Measurements from ENCODE around the gene LRG1.
"Not testable (repeated sequence)": the region's sequence is repeated elsewhere in the genome, so short reads cannot be mapped to it uniquely, and the experiment has no call there.

The LRG1 gene

DNA sequence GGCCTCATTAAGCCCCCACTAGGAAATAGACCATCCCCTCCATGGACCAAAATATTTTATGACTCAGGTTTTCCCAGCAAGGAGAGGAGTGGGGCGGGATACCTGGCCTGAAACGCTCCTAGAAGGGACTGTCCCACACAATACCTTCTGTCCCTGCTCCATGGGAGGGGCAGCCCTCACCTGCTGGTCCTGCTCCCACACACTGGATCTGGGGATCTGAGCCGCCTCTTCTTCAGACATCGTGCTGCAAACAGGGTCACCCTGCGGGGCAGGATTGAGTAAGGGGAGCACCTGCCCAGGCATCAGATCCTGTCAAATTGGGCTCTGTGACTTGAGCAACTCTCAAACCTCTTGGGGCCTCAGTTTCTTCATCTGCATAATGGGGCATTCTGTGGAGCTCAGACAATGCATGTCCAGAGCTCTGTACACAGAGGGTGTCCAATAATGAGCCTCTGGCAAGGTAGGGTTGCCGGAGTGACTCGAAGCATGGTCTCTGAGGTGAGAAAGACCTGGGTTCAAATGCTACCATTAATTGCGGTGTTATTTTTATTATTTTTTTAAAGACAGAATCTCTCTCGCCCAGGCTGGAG is 5.9 kb downstream of the LRG1 start:
- TF ChIP-seq, protein P1, sequence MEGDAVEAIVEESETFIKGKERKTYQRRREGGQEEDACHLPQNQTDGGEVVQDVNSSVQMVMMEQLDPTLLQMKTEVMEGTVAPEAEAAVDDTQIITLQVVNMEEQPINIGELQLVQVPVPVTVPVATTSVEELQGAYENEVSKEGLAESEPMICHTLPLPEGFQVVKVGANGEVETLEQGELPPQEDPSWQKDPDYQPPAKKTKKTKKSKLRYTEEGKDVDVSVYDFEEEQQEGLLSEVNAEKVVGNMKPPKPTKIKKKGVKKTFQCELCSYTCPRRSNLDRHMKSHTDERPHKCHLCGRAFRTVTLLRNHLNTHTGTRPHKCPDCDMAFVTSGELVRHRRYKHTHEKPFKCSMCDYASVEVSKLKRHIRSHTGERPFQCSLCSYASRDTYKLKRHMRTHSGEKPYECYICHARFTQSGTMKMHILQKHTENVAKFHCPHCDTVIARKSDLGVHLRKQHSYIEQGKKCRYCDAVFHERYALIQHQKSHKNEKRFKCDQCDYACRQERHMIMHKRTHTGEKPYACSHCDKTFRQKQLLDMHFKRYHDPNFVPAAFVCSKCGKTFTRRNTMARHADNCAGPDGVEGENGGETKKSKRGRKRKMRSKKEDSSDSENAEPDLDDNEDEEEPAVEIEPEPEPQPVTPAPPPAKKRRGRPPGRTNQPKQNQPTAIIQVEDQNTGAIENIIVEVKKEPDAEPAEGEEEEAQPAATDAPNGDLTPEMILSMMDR (IDR thresholded peaks at IDR 0.05; ENCODE audit: insufficient read depth, low read length, poor library complexity, severe bottlenecking) = no peak
- no peak overlapping the region for H3K4me3 ChIP-seq (replicated peaks; ENCODE audit: low read depth, low read length)
- no peaks in the 10 kb centered on the region; the same call in none of the 2 replicates for H3K27me3 ChIP-seq (replicated peaks; ENCODE audit: control insufficient read depth, insufficient read depth, low read length)
- no peak for DNase-seq (ENCODE audit: extremely low read depth, insufficient read length)
- no peaks in the 10 kb centered on the region for H3K36me3 ChIP-seq (ENCODE audit: control insufficient read depth, insufficient read depth, low read length)

DNA sequence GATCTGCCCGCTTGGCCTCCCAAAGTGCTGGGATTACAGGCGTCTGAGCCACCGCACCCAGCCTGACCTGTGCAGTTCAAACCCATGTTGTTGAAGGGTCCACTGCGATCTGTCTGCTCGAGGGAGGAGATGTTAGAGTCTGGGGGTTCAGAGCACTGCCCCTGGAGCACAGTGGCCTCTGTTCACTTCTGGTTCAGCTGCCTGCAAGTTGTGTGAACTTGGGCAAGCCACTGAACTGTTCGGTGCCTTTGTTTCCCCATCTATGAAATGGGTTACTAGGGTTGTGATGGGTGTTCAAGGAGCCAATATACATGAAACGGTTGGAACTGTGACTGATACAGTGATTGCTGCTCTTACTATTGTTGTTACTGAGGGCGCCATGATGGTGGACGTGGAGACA is 6.5 kb downstream of the LRG1 start:
- H3K27me3 ChIP-seq (replicated peaks; ENCODE audit: control insufficient read depth, insufficient read depth, low read length) = no peaks in the 10 kb centered on the region; the same call in none of the 2 replicates
- no peak for DNase-seq (ENCODE audit: extremely low read depth, insufficient read length)

DNA sequence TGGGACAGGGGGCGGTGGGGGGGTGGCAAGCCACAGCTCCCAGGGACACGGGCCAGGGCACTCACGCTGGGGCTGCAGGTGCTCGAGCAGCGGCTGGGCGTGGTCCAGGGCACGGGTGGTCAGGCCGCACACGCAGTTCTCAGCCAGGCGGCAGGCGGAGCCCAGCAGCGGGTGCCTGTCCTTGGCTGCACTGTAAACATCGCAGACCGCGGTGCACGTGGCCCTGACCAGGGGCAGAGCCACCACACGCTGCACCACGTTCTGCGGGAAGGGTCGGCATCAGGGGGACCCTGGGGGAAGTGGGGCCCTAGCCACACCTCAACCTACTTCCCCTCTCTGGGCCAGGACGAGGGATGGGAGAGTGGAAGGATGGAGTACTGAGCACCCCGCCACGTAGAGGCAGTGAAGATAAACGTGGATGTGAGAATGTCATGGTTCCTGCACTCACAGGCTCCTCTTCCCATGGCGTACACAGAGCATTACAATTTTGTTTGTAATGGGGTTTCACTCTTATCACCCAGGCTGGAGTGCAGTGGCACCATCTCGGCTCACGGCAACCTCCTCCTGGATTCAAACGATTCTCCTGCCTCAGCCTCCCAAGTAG is 8.2 kb downstream of the LRG1 start:
- Histone ChIP-seq H3K36me3 (ENCODE audit: control insufficient read depth, insufficient read depth, low read length) (no peaks in the 10 kb centered on the region), H3K4me3 (replicated peaks; ENCODE audit: low read depth, low read length) (no peak overlapping the region), H3K27me3 (replicated peaks; ENCODE audit: control insufficient read depth, insufficient read depth, low read length) (no peaks in the 10 kb centered on the region; the same call in none of the 2 replicates)
- TF ChIP-seq, protein P1 (IDR thresholded peaks at IDR 0.05; ENCODE audit: insufficient read depth, low read length, poor library complexity, severe bottlenecking) = no peak
- DNase-seq (ENCODE audit: extremely low read depth, insufficient read length) = no peak

More for the DNA sequence above, 6.5 kb downstream of the LRG1 start:
- TF ChIP-seq, protein P1 (IDR thresholded peaks at IDR 0.05; ENCODE audit: insufficient read depth, low read length, poor library complexity, severe bottlenecking) = no peak
- Histone ChIP-seq H3K36me3 (ENCODE audit: control insufficient read depth, insufficient read depth, low read length) (no peaks in the 10 kb centered on the region), H3K4me3 (replicated peaks; ENCODE audit: low read depth, low read length) (no peak overlapping the region)

DNA sequence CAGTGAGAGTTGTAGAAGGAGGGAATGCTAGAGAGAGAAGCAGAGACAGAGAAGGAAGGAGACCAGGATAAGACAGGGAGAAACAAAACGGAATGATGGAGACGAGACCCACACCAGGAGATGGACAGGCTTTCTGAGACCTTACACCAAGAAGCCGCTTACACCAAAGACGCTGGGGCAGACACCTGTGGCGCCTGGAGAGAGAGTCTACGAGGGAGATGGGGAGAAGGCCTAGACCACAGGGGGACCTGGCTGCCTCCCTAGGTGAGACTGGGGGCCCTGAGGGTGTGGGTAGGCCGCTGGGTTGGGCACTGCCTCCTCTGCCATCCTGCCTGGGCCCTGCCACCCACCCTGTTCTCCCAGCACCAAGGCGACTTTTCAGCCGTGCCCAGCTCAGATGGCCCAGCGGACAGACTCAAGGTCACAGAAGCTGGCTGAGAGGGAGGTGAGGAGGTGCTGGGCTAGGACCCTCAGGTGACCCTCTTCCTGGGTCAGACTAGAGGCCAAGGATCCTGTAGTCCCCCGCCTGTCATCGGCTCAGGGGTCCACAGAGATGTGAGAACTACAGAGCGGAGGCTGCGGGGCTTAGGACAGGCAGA is 9.8 kb downstream of the LRG1 start:
- TF ChIP-seq, protein P1 (IDR thresholded peaks at IDR 0.05; ENCODE audit: insufficient read depth, low read length, poor library complexity, severe bottlenecking) = no peak
- Histone ChIP-seq H3K4me3 (replicated peaks; ENCODE audit: low read depth, low read length) (no peak overlapping the region), H3K36me3 (ENCODE audit: control insufficient read depth, insufficient read depth, low read length) (no peaks in the 10 kb centered on the region), H3K27me3 (replicated peaks; ENCODE audit: control insufficient read depth, insufficient read depth, low read length) (no peaks in the 10 kb centered on the region; the same call in none of the 2 replicates)
- DNase-seq (ENCODE audit: extremely low read depth, insufficient read length) = no peak

DNA sequence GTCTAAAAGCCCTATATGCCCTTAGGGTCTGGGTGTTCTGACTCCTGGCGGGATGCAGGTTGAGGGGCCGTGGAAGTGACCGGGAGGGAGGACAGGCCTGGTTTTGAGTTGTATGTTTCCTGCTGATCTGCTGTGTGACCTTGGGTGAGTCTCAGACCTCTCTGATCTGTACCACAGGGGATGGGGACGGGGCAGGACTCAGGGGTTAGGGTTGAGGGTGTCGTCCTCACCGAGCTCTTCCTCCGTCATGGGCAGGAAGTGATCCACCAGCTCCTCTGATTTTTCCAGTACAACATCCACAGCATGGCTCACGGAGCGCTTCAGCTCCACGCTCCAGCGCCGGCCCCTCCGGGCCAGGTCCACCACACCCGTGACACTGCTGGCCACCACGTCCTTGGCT is 11.0 kb downstream of the LRG1 start:
- TF ChIP-seq, protein P1 (IDR thresholded peaks at IDR 0.05; ENCODE audit: insufficient read depth, low read length, poor library complexity, severe bottlenecking) = no peak
- Histone ChIP-seq H3K27me3 (replicated peaks; ENCODE audit: control insufficient read depth, insufficient read depth, low read length) (no peaks in the 10 kb centered on the region; the same call in none of the 2 replicates), H3K4me3 (replicated peaks; ENCODE audit: low read depth, low read length) (no peak overlapping the region), H3K36me3 (ENCODE audit: control insufficient read depth, insufficient read depth, low read length) (no peaks in the 10 kb centered on the region)
- DNase-seq (ENCODE audit: extremely low read depth, insufficient read length) = no peak

DNA sequence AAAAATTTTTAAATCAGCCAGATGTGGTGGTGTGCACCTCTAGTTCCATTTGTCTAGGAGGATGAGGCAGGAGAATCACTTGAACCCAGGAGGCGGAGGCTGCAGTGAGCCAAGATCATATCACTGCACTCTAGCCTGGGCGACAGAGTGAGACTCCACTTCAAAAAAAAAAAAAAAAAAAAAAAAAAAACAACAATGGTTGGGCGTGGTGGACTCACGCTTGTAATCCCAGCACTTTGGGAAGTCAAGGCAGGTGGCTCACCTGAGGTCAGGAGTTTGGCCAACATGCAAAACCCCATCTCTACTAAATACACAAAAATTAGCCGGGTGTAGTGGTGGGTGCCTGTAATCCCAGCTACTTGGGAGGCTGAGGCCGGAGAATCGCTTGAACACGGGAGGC is 12.5 kb downstream of the LRG1 start:
- not testable (repeated sequence) for H3K4me3 ChIP-seq (replicated peaks; ENCODE audit: low read depth, low read length); DNase-seq (ENCODE audit: extremely low read depth, insufficient read length); H3K36me3 ChIP-seq (ENCODE audit: control insufficient read depth, insufficient read depth, low read length); H3K27me3 ChIP-seq (replicated peaks; ENCODE audit: control insufficient read depth, insufficient read depth, low read length)

Measured in GM06990 (cell line).